ENCODE measurements around the gene SLC23A1.
"Not testable (repeated sequence)": the region's sequence is repeated elsewhere in the genome, so short reads cannot be mapped to it uniquely, and the experiment has no call there.

Gene SLC23A1

GRCh38 chr5:139369181-139369580 is 13.9 kb downstream of the SLC23A1 start:
- DNase-seq (ENCODE audit: low read depth), result no peak

- DNase-seq (ENCODE audit: low read depth), result no peak
These were observed 14.5 kb downstream of the SLC23A1 start for GRCh38 chr5:139368613-139369012.

GRCh38 chr5:139364466-139364865 is 18.6 kb downstream of the SLC23A1 start:
- DNase-seq (ENCODE audit: low read depth), result no peak

- no peak for DNase-seq (ENCODE audit: low read depth)
These were observed 19.2 kb downstream of the SLC23A1 start for GRCh38 chr5:139363937-139364336.

- DNase-seq (ENCODE audit: low read depth), result no peak
These were observed 21.2 kb downstream of the SLC23A1 start for GRCh38 chr5:139361835-139362429.

- no peak for DNase-seq (ENCODE audit: low read depth)
These were observed 22.7 kb downstream of the SLC23A1 start for GRCh38 chr5:139360384-139360783.

GRCh38 chr5:139358064-139358463 is 25.0 kb downstream of the SLC23A1 start:
- no peak for DNase-seq (ENCODE audit: low read depth)

GRCh38 chr5:139355900-139356299 is 27.2 kb downstream of the SLC23A1 start:
- not testable (repeated sequence) for DNase-seq (ENCODE audit: low read depth)

GRCh38 chr5:139354186-139354585 is 28.9 kb downstream of the SLC23A1 start:
- no peak for DNase-seq (ENCODE audit: low read depth)

GRCh38 chr5:139347863-139348262 is 35.2 kb downstream of the SLC23A1 start:
- not testable (repeated sequence) for DNase-seq (ENCODE audit: low read depth)

- DNase-seq (ENCODE audit: low read depth), result not testable (repeated sequence)
These were observed 37.7 kb downstream of the SLC23A1 start for GRCh38 chr5:139345442-139345841.

GRCh38 chr5:139344177-139344576 is 38.9 kb downstream of the SLC23A1 start:
- no peak for DNase-seq (ENCODE audit: low read depth)

GRCh38 chr5:139343476-139343875 is 39.6 kb downstream of the SLC23A1 start:
- no peak for DNase-seq (ENCODE audit: low read depth)

GRCh38 chr5:139342423-139342723 is 40.7 kb downstream of the SLC23A1 start:
- no peak for DNase-seq (ENCODE audit: low read depth)

GRCh38 chr5:139341689-139342422 is 41.2 kb downstream of the SLC23A1 start, which contains the start of gene PAIP2:
Gene PAIP2, plus strand, starts transcription at chr5:139341854. Its CDS starts 21,931 bp downstream, at chr5:139363785.
- peak; percentile 91 for DNase-seq (ENCODE audit: low read depth)

GRCh38 chr5:139341187-139341688 is 41.9 kb downstream of the SLC23A1 start:
- DNase-seq (ENCODE audit: low read depth), result no peak

GRCh38 chr5:139340051-139340450 is 43.0 kb downstream of the SLC23A1 start:
- no peak for DNase-seq (ENCODE audit: low read depth)

GRCh38 chr5:139335811-139336210 is 47.3 kb downstream of the SLC23A1 start:
- no peak for DNase-seq (ENCODE audit: low read depth)
